Muscle layer of colon (tissue), 2 donors: Measurements from ENCODE around the gene JAZF1.

Source experiments
- H3K27ac ChIP-seq: one replicate; pipeline ENCODE4 v1.7.0; 2013; ENCODE audit warnings: low read depth, mild to moderate bottlenecking, low read length, moderate library complexity
- H3K27me3 ChIP-seq, 2 donors: one replicate each; pipeline ENCODE4 v1.7.0; 2013; ENCODE audit warnings: low read length in 2 of 2, mild to moderate bottlenecking in 2 of 2; ENCODE audit not compliant: insufficient read depth in 2 of 2, control insufficient read depth in 1 of 2
- H3K36me3 ChIP-seq: one replicate; pipeline ENCODE4 v1.7.0; 2013; ENCODE audit warnings: mild to moderate bottlenecking, low read length; ENCODE audit not compliant: insufficient read depth
- H3K4me1 ChIP-seq: one replicate; pipeline ENCODE4 v1.7.0; 2013; ENCODE audit warnings: mild to moderate bottlenecking, low read length; ENCODE audit not compliant: insufficient read depth
- H3K4me3 ChIP-seq, 2 donors: one replicate each; pipeline ENCODE4 v1.7.0; 2013; ENCODE audit warnings: low read length in 2 of 2, low read depth in 1 of 2, mild to moderate bottlenecking in 1 of 2, moderate library complexity in 1 of 2
- H3K9ac ChIP-seq: one replicate; pipeline ENCODE4 v1.7.0; 2013; ENCODE audit warnings: low read length
- H3K9me3 ChIP-seq: one replicate; pipeline ENCODE4 v1.7.0; 2013; ENCODE audit warnings: mild to moderate bottlenecking, low read length
- donor health status: abdominal sarcoma.
- donor health status: Adenocarcinoma of cecum.

The JAZF1 gene

GRCh38 chr7:28067171-28067570, 113.4 kb downstream of the JAZF1 start:
- no peak overlapping the region for H3K9ac ChIP-seq
- peak overlapping the region; percentile 16 for H3K27ac ChIP-seq
- no peaks in the 10 kb centered on the region for H3K9me3 ChIP-seq
- no peaks in the 10 kb centered on the region for H3K27me3 ChIP-seq
- H3K4me1 ChIP-seq: peaks cover 91% of the 10 kb centered on the region
- H3K4me3 ChIP-seq: no peak overlapping the region
- H3K36me3 ChIP-seq: no peaks in the 10 kb centered on the region

GRCh38 chr7:28065721-28066285, 114.8 kb downstream of the JAZF1 start:
- Histone ChIP-seq H3K9ac (no peak overlapping the region), H3K36me3 (no peaks in the 10 kb centered on the region), H3K27ac (peak overlapping the region; percentile 82), H3K27me3 (no peaks in the 10 kb centered on the region), H3K4me3 (peak overlapping the region in 1 of 2 donors; percentile 19), H3K4me1 (peaks cover 92% of the 10 kb centered on the region), H3K9me3 (no peaks in the 10 kb centered on the region)

GRCh38 chr7:28065308-28065707, 115.3 kb downstream of the JAZF1 start:
- Histone ChIP-seq H3K9ac (no peak overlapping the region), H3K4me1 (peaks cover 92% of the 10 kb centered on the region), H3K27me3 (no peaks in the 10 kb centered on the region), H3K4me3 (peak overlapping the region in 1 of 2 donors; percentile 19), H3K36me3 (no peaks in the 10 kb centered on the region), H3K9me3 (no peaks in the 10 kb centered on the region), H3K27ac (peak overlapping the region; percentile 82)

- Histone ChIP-seq H3K27ac (peak overlapping the region; percentile 82), H3K4me1 (peaks cover 85% of the 10 kb centered on the region), H3K9ac (no peak overlapping the region), H3K36me3 (no peaks in the 10 kb centered on the region), H3K4me3 (no peak overlapping the region), H3K27me3 (no peaks in the 10 kb centered on the region), H3K9me3 (no peaks in the 10 kb centered on the region)
These were observed 116.2 kb downstream of the JAZF1 start for GRCh38 chr7:28064437-28064836.

GRCh38 chr7:28062197-28062991, 118.2 kb downstream of the JAZF1 start:
- Histone ChIP-seq H3K9ac (no peak overlapping the region), H3K36me3 (no peaks in the 10 kb centered on the region), H3K27me3 (no peaks in the 10 kb centered on the region), H3K4me3 (peak overlapping the region; percentile 1 to 10), H3K27ac (no peak overlapping the region), H3K9me3 (no peaks in the 10 kb centered on the region), H3K4me1 (peaks cover 69% of the 10 kb centered on the region)

- Histone ChIP-seq H3K9ac (no peak overlapping the region), H3K4me1 (peaks cover 66% of the 10 kb centered on the region), H3K27ac (no peak overlapping the region), H3K4me3 (no peak overlapping the region), H3K27me3 (no peaks in the 10 kb centered on the region), H3K9me3 (no peaks in the 10 kb centered on the region), H3K36me3 (no peaks in the 10 kb centered on the region)
These were observed 118.8 kb downstream of the JAZF1 start for GRCh38 chr7:28061824-28062196.

GRCh38 chr7:28060371-28060950, 120.1 kb downstream of the JAZF1 start:
- Histone ChIP-seq H3K4me3 (no peak overlapping the region), H3K27me3 (no peaks in the 10 kb centered on the region), H3K36me3 (no peaks in the 10 kb centered on the region), H3K4me1 (peaks cover 67% of the 10 kb centered on the region), H3K27ac (no peak overlapping the region), H3K9ac (no peak overlapping the region), H3K9me3 (no peaks in the 10 kb centered on the region)

- Histone ChIP-seq H3K27me3 (no peaks in the 10 kb centered on the region), H3K9me3 (no peaks in the 10 kb centered on the region), H3K27ac (no peak overlapping the region), H3K9ac (no peak overlapping the region), H3K4me3 (no peak overlapping the region), H3K36me3 (no peaks in the 10 kb centered on the region), H3K4me1 (peaks cover 40% of the 10 kb centered on the region)
These were observed 125.4 kb downstream of the JAZF1 start for GRCh38 chr7:28055161-28055544.

GRCh38 chr7:28054531-28055160, 125.9 kb downstream of the JAZF1 start:
- Histone ChIP-seq H3K9ac (no peak overlapping the region), H3K27ac (peak overlapping the region; percentile 53), H3K36me3 (no peaks in the 10 kb centered on the region), H3K9me3 (no peaks in the 10 kb centered on the region), H3K27me3 (no peaks in the 10 kb centered on the region), H3K4me3 (no peak overlapping the region), H3K4me1 (peaks cover 40% of the 10 kb centered on the region)

GRCh38 chr7:28052933-28053332, 127.7 kb downstream of the JAZF1 start:
- Histone ChIP-seq H3K36me3 (no peaks in the 10 kb centered on the region), H3K4me1 (peaks cover 40% of the 10 kb centered on the region), H3K4me3 (no peak overlapping the region), H3K27me3 (no peaks in the 10 kb centered on the region), H3K27ac (no peak overlapping the region), H3K9ac (no peak overlapping the region), H3K9me3 (no peaks in the 10 kb centered on the region)

GRCh38 chr7:28048694-28049093, 131.9 kb downstream of the JAZF1 start:
- Histone ChIP-seq H3K9ac (no peak overlapping the region), H3K27me3 (no peaks in the 10 kb centered on the region), H3K4me3 (no peak overlapping the region), H3K9me3 (no peaks in the 10 kb centered on the region), H3K4me1 (peaks cover 23% of the 10 kb centered on the region), H3K36me3 (no peaks in the 10 kb centered on the region), H3K27ac (no peak overlapping the region)
